ENCODE data around the gene HCRTR1.

- TF ChIP-seq, protein P1, sequence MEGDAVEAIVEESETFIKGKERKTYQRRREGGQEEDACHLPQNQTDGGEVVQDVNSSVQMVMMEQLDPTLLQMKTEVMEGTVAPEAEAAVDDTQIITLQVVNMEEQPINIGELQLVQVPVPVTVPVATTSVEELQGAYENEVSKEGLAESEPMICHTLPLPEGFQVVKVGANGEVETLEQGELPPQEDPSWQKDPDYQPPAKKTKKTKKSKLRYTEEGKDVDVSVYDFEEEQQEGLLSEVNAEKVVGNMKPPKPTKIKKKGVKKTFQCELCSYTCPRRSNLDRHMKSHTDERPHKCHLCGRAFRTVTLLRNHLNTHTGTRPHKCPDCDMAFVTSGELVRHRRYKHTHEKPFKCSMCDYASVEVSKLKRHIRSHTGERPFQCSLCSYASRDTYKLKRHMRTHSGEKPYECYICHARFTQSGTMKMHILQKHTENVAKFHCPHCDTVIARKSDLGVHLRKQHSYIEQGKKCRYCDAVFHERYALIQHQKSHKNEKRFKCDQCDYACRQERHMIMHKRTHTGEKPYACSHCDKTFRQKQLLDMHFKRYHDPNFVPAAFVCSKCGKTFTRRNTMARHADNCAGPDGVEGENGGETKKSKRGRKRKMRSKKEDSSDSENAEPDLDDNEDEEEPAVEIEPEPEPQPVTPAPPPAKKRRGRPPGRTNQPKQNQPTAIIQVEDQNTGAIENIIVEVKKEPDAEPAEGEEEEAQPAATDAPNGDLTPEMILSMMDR (IDR thresholded peaks at IDR 0.05) = no peak
- no peak for TF ChIP-seq ZFX (IDR thresholded peaks at IDR 0.05; ENCODE audit: borderline replicate concordance)
Observed at GRCh38 chr1:31570228-31570627, 47.3 kb upstream of the HCRTR1 start.
